ENCODE results near the gene PPP1R9A. TPM values are rescaled to one million over a fixed set of nuclear protein-coding genes. Genes with fewer than 3 reads are reported as not detected.

The PPP1R9A gene
- polyA plus RNA-seq, 1 donor (not counting 4 experiments of a cell fraction or from before 2014, with no cell fraction given), result 0.01 TPM

DNA sequence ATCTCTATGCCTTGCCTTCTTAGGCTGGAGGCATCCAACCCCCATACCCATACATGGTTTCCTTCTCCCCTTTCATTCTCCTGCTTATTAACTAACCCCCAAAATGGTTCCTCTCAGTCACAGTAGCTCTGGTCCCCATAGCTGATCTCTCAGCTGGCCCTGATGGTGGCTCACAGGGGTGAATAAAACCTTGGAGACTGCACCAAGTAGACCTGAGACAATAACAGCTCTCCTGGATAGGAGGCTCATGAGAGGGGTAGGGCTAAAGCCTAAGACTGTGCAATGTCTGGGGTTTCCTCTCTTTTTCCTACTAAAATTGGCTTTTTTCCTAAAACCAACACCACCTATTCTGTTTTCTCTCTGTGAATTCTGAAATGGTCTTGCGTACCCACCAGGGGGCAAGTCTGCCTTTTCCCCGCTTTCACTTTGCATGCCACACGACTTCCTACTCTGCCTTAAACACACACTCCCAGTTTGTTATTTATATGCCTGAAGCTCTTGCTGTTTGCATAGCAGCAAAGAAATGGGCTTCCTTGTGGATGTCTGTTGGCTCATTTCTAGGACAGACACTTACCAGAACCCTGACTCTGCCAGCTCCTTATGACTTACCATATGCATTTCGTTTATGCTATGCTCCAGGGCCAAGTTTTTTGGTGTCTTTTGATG lies 435.4 kb downstream of the PPP1R9A start:
- no peaks in the 10 kb centered on the region for H3K9me3 ChIP-seq (ENCODE audit: control insufficient read depth, low read depth, low read length)
- no peaks in the 10 kb centered on the region for H3K27me3 ChIP-seq (ENCODE audit: control insufficient read depth, extremely low read depth, insufficient read depth, low read length)
- no peaks in the 10 kb centered on the region for H3K79me2 ChIP-seq (ENCODE audit: control insufficient read depth, insufficient read depth, low read length)
- no peak overlapping the region for H3K27ac ChIP-seq (ENCODE audit: control insufficient read depth, insufficient read depth, low read length)
- DNase-seq (ENCODE audit: low read depth, low spot score) (no peak), FAIRE-seq (no peak)
- TF ChIP-seq CTCF (optimal IDR thresholded peaks at IDR 0.05 in 1 of 3, IDR thresholded peaks at IDR 0.05 in 1 of 3, conservative IDR thresholded peaks at IDR 0.05 in 1 of 3; ENCODE audit: extremely low read depth in 1 of 3, insufficient read depth in 2 of 3, low read length in 3 of 3) (no peak), EZH2 (IDR thresholded peaks at IDR 0.05; ENCODE audit: low read length) (no peak)
- dilution Hi-C loops (cut with MboI; ENCODE audit: extremely low pct_ligation_motif_present, low sequenced_read_pairs), result no loop called here
- H3K4me2 ChIP-seq (ENCODE audit: control insufficient read depth, extremely low read depth, insufficient read depth, low read depth, low read length), result no peak overlapping the region
- no peaks in the 10 kb centered on the region for H3K4me1 ChIP-seq (ENCODE audit: control insufficient read depth, extremely low read depth, insufficient read depth, low read length)
- H4K20me1 ChIP-seq (ENCODE audit: control insufficient read depth, extremely low read depth, insufficient read depth, low read length), result no peaks in the 10 kb centered on the region
- no peak overlapping the region for H3K4me3 ChIP-seq (ENCODE audit: control insufficient read depth in 2 of 3, extremely low read depth in 1 of 3, insufficient read depth in 2 of 3, low read depth in 1 of 3, low read length in 3 of 3)
- no peak overlapping the region for H2AFZ ChIP-seq (ENCODE audit: control insufficient read depth, low read length)
- no peak overlapping the region for H3K9ac ChIP-seq (ENCODE audit: control insufficient read depth, extremely low read depth, insufficient read depth, low read length)
- no peaks in the 10 kb centered on the region for H3K9me1 ChIP-seq (ENCODE audit: control insufficient read depth, extremely low read depth, insufficient read depth, low read length)
- no peaks in the 10 kb centered on the region for H3K36me3 ChIP-seq (ENCODE audit: control insufficient read depth in 2 of 2, extremely low read depth in 1 of 2, insufficient read depth in 2 of 2, low read length in 2 of 2)

Small RNA genes within 50 kb of the gene (small RNA-seq; reads per million reads assigned to genes)
- gene AC002429.1 (ENCODE audit: insufficient read length in 3 of 3, low read depth in 3 of 3, low replicate concordance in 1 of 3), result 0 reads per million in 3 experiments
- 0 reads per million in 3 experiments for gene HINT1P2 (ENCODE audit: insufficient read length in 3 of 3, low read depth in 3 of 3, low replicate concordance in 1 of 3)
- gene RNU4-16P (ENCODE audit: insufficient read length in 3 of 3, low read depth in 3 of 3, low replicate concordance in 1 of 3), result 0 reads per million in 3 experiments

Measured in keratinocyte (primary cell).